Psoas muscle (tissue), 8 donors: ENCODE measurements around the gene SLC5A10. TPM values are rescaled to one million over a fixed set of nuclear protein-coding genes. Genes with fewer than 3 reads are reported as not detected.
"Not testable (repeated sequence)": the region's sequence is repeated elsewhere in the genome, so short reads cannot be mapped to it uniquely, and the experiment has no call there.

ENCODE experiments used
- ATAC-seq, 4 donors: fragments of 200-7000 bp; cut with Tn5 transposase; one replicate each; pipeline ENCODE4 v1.9.1; 2020; ENCODE audit warnings: moderate library complexity in 3 of 4, mild to moderate bottlenecking in 2 of 4
- DNase-seq, 2 donors: peaks; one replicate each; pipeline ENCODE4 v3.0.0-alpha.2; 2020
- H3K27ac ChIP-seq: fragments of 200-600 bp; one replicate; pipeline ENCODE4 v1.8.0; 2022
- H3K27me3 ChIP-seq, 3 donors: fragments of 200-600 bp in 1 of 3; one replicate each; pipeline versions ENCODE4 v1.6.1 to v1.8.0; 2013 to 2022; ENCODE audit warnings: low read length in 2 of 3, mild to moderate bottlenecking in 2 of 3, moderate library complexity in 1 of 3; ENCODE audit not compliant: insufficient read depth in 3 of 3
- H3K36me3 ChIP-seq, 2 donors: fragments of 200-600 bp in 1 of 2; one replicate each; pipeline versions ENCODE4 v1.6.1 to v1.8.0; 2013 to 2022; ENCODE audit warnings: low read depth in 1 of 2, mild to moderate bottlenecking in 1 of 2, moderate library complexity in 1 of 2; ENCODE audit not compliant: insufficient read depth in 1 of 2
- H3K4me1 ChIP-seq: fragments of 200-600 bp; one replicate; pipeline ENCODE4 v1.8.0; 2022
- H3K4me3 ChIP-seq: fragments of 200-600 bp; one replicate; pipeline ENCODE4 v1.8.0; 2022; ENCODE audit warnings: mild to moderate bottlenecking
- H3K9me3 ChIP-seq: fragments of 200-600 bp; one replicate; pipeline ENCODE4 v1.8.0; 2022
- CTCF ChIP-seq: fragments of 200-600 bp; IDR thresholded peaks from one replicate; pipeline ENCODE4 v1.8.0; 2022; ENCODE audit warnings: antibody characterized with exemption
- WGBS, 3 donors: extraction: QIAGEN DNeasy Blood & Tissue Kit; methylation state at CpG; one replicate each; pipeline versions ENCODE4 v1.1.6 to v1.1.7; 2013; 5-methylcytosine and 5-hydroxymethylcytosine counted together
- intact Hi-C, 2 donors: fragments of 100-400 bp; cut with DNase I; formaldehyde crosslinking; loops; one replicate each; pipeline versions ENCODE4 v1.11.0 to v1.14.2; 2022
- polyA plus RNA-seq, 3 donors: library from polyadenylated mRNA; stranded (reverse); fragments of 200-250 nt; gene quantifications; one replicate each; pipeline ENCODE4 v1.2.3, GENCODE V29; 2013
- total RNA-seq, 4 donors: library from RNA; stranded (reverse); fragmentation: NEBNext Ultra II Directional in 2 of 4; extraction: Animal tissue kit (Norgen Biotek cat#: 25700) in 2 of 4; gene quantifications; one replicate each; pipeline versions ENCODE4 v1.2.1 to v1.2.4, GENCODE V29; 2021 to 2023
- donor health status: healthy with polysubstance abuse.
- donor health status: DM: no; HTN: no; CAD: no; lungs with moderate emphysema.
- donor health status: Bipolar disorder and iron deficiency.
- donor health status: healthy.
- donor health status: DM: yes; HTN: yes; CAD: no.
- donor health status: DM: no; HTN: no; CAD: no.
- donor health status: DM: no; HTN: no; CAD: no.
- donor health status: DM: yes; HTN: yes; CAD: no.

SLC5A10 gene
- total and polyA plus RNA-seq, 7 donors, result 0.03 TPM; not detected in 6

- Histone ChIP-seq H3K4me1 (no peaks in the 10 kb centered on the region), H3K27me3 (no peaks in the 10 kb centered on the region), H3K9me3 (no peaks in the 10 kb centered on the region), H3K27ac (no peak overlapping the region), H3K36me3 (no peaks in the 10 kb centered on the region), H3K4me3 (no peak overlapping the region)
- WGBS, 3 donors, result 81 to 84% (median 82%) methylated on average over 15 to 16 of the region's 16 CpGs
- intact Hi-C loops, result no loop called here
- no peak for TF ChIP-seq CTCF
- DNase-seq (peak; percentile 7 to 31), ATAC-seq (no peak)
These were observed 66.0 kb downstream of the SLC5A10 start for GRCh38 chr17:19017804-19018599.

- DNase-seq, result peak; percentile 4 to 35
- no peak for ATAC-seq
- no peaks in the 10 kb centered on the region for H3K4me1 ChIP-seq
- intact Hi-C loops, result no loop called here
- no peak for TF ChIP-seq CTCF
- no peak overlapping the region for H3K4me3 ChIP-seq
- H3K9me3 ChIP-seq, result no peaks in the 10 kb centered on the region
- 71 to 83% (median 81%) methylated on average over 6 of the region's 6 CpGs for WGBS, 3 donors
- no peaks in the 10 kb centered on the region for H3K27me3 ChIP-seq
- no peak overlapping the region for H3K27ac ChIP-seq
- no peaks in the 10 kb centered on the region for H3K36me3 ChIP-seq
These were observed 66.6 kb downstream of the SLC5A10 start for GRCh38 chr17:19018600-19018950.

- no peak for TF ChIP-seq CTCF
- intact Hi-C loops, result no loop called here
These were observed 67.3 kb downstream of the SLC5A10 start for GRCh38 chr17:19019041-19019941.

GRCh38 chr17:19020016-19020415 is 68.1 kb downstream of the SLC5A10 start:
- intact Hi-C loops, result loop anchor here in 1 of 2 donors (10.0 kb wide), 1 partner anchor 55 kb away; no protein-coding TSS in a partner anchor
- TF ChIP-seq CTCF, result no peak
- H3K4me3 ChIP-seq, result no peak overlapping the region
- WGBS, 3 donors, result 87 to 90% (median 88%) methylated on average over 3 of the region's 3 CpGs
- H3K4me1 ChIP-seq, result no peaks in the 10 kb centered on the region
- ATAC-seq (no peak), DNase-seq (no peak)
- H3K27me3 ChIP-seq, result no peaks in the 10 kb centered on the region
- no peaks in the 10 kb centered on the region for H3K9me3 ChIP-seq
- H3K36me3 ChIP-seq, result no peaks in the 10 kb centered on the region
- H3K27ac ChIP-seq, result no peak overlapping the region

More at GRCh38 chr17:19019041-19019941, 67.3 kb downstream of the SLC5A10 start:
- H3K9me3 ChIP-seq, result no peaks in the 10 kb centered on the region
- H3K27me3 ChIP-seq, result no peaks in the 10 kb centered on the region
- H3K4me3 ChIP-seq, result no peak overlapping the region
- 52 to 55% (median 53%) methylated on average over 26 to 27 of the region's 27 CpGs for whole genome bisulfite sequencing, 3 donors
- ATAC-seq (no peak), DNase-seq (peak; percentile 14 to 35)
- no peaks in the 10 kb centered on the region for H3K36me3 ChIP-seq
- no peak overlapping the region for H3K27ac ChIP-seq
- H3K4me1 ChIP-seq, result no peaks in the 10 kb centered on the region

- not testable (repeated sequence) for H3K27ac ChIP-seq, H3K36me3 ChIP-seq, H3K4me3 ChIP-seq, H3K9me3 ChIP-seq, H3K27me3 ChIP-seq, H3K4me1 ChIP-seq
- intact Hi-C loops, result loop anchor here in 1 of 2 donors (10.0 kb wide), 1 partner anchor 56 kb away; no protein-coding TSS in a partner anchor
- DNase-seq, result peak; percentile 4 to 48
- ATAC-seq, result peak in 1 of 4 donors; percentile 14
- WGBS, 3 donors, result 80 to 88% (median 86%) methylated on average over 7 of the region's 7 CpGs
These were observed 69.2 kb downstream of the SLC5A10 start for GRCh38 chr17:19021011-19021621.
